Measurements from ENCODE around the gene RMDN2. TPM values are rescaled to one million over a fixed set of nuclear protein-coding genes. Genes with fewer than 3 reads are reported as not detected.

RMDN2 gene
- total RNA-seq, 1 experiment from 2014 or later = 5.4 TPM

DNA sequence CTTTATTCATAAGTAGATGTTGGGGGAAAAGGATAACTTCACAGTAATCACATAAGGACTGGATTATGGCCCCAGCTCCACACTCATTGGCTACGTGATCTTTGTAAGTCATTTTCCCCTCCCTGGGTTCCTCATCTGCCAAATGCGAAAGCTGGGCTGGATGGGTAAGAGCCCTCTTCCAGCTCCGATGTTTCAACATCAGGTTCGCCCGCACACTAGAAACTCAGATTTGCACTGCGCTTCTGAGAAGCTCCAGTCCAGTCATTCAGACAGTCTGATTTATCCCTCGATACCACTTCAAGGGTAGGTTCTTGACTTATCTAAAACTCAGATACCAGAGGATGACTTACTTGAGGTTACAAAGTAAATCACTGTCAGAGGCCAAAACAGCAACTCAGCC, 31.0 kb upstream of the RMDN2 start:
- no peak overlapping the region for H3K4me3 ChIP-seq
- H3K9me3 ChIP-seq = no peaks in the 10 kb centered on the region
- DNase-seq = no peak
- no peaks in the 10 kb centered on the region for H3K27me3 ChIP-seq
- H3K36me3 ChIP-seq = no peaks in the 10 kb centered on the region

DNA sequence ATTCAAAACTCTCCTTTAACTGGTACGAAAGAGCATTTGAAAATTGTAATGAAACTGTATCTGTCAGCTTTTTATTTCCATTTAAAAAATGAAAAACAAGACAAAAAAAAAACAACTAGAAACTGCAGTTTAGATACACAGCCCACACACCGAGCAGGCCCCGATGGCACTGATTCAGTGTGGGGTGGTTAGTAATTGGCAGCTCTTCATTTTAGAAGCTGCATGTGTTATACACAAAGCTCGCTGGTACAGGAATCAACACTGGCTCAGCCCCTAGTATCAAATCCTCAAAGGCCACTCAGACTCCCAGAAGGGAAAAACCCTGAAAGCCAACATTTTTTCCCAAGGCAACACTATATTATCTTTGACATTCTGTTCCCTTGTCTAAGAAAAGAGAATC, 30.5 kb upstream of the RMDN2 start:
- Histone ChIP-seq H3K36me3 (no peaks in the 10 kb centered on the region), H3K9me3 (no peaks in the 10 kb centered on the region), H3K4me3 (no peak overlapping the region), H3K27me3 (no peaks in the 10 kb centered on the region)
- DNase-seq = peak; percentile 59

DNA sequence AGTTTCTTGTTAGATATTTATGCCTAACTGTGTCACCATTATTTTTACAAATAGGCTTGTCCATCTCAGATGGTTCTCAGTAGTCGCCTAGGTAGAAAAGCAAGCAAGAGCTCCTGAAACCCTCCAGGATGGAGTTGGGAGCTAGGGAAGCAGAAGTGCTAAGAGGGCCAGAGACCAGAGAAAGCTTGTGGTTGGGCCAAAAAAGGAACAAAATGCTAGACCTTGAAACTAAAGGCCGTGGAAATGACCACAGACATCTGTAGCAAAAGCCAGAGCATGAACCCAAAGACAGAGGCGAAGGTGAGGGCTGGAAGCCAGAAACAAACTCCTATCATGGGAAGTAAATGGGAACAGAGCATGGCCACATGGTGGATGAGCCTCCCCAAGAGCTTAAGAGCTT, 29.9 kb upstream of the RMDN2 start:
- H3K36me3 ChIP-seq = no peaks in the 10 kb centered on the region
- DNase-seq = no peak
- no peaks in the 10 kb centered on the region for H3K9me3 ChIP-seq
- no peak overlapping the region for H3K4me3 ChIP-seq
- H3K27me3 ChIP-seq = no peaks in the 10 kb centered on the region

DNA sequence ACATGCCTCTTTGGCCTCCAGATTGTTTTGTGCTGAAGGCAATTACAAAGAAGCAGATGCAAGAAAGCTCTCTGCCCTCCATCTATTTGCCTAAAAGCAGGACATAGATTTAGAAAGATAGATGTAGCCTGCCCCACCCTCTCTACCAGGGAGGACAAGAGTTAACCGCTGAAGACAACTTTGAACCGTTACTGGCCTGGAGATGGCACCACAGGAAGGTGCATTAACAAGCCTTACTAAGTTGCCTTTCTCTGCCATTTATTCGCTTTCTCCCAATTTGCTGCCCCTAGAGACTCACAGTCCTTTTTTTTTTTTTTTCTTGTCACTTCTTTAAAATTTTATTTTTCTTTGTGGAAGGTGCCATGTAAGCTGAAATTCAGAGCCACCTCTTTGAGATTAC, 28.8 kb upstream of the RMDN2 start:
- H3K4me3 ChIP-seq = no peak overlapping the region
- no peaks in the 10 kb centered on the region for H3K36me3 ChIP-seq
- no peaks in the 10 kb centered on the region for H3K9me3 ChIP-seq
- H3K27me3 ChIP-seq = no peaks in the 10 kb centered on the region
- no peak for DNase-seq

DNA sequence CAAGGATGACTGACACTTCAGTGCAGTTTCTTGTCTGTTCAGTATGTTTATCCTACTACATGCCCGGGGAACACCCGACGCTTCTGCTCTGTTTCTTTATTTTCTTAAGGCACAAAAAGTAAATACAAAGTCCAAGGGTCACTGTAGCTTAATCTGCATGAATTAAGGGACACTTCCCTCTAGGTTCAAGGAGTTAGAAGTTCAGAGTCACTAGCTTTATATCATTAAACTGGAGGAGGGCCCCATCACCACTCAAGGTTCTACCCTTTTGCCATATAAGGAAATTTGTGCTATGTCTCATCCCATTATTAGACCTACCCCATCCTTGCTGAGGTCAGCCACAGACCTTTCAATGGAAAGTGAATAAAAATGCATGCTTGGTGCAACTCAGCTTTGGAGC, 27.6 kb upstream of the RMDN2 start:
- Histone ChIP-seq H3K9me3 (no peaks in the 10 kb centered on the region), H3K4me3 (no peak overlapping the region), H3K36me3 (no peaks in the 10 kb centered on the region), H3K27me3 (no peaks in the 10 kb centered on the region)
- DNase-seq = no peak

DNA sequence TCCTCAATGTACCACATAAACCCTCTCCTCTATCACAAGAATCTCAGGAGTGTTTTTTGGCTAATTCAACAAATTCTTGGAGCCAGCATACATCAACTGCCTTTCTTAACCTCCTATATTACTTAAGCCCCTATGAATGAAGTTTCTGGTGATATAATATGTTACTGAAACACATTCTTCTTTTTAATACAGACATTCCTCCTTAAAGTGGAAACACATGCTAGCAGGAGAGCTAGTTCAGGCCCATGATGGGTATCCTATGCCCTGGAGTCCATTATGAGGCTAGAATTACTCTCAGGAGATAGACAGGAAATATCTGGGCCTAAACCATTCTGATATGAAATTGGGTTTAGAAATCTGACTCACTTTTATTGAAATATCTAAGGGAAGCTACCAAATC, 26.6 kb upstream of the RMDN2 start:
- no peak overlapping the region for H3K4me3 ChIP-seq
- no peaks in the 10 kb centered on the region for H3K36me3 ChIP-seq
- no peaks in the 10 kb centered on the region for H3K9me3 ChIP-seq
- DNase-seq = no peak
- H3K27me3 ChIP-seq = no peaks in the 10 kb centered on the region

DNA sequence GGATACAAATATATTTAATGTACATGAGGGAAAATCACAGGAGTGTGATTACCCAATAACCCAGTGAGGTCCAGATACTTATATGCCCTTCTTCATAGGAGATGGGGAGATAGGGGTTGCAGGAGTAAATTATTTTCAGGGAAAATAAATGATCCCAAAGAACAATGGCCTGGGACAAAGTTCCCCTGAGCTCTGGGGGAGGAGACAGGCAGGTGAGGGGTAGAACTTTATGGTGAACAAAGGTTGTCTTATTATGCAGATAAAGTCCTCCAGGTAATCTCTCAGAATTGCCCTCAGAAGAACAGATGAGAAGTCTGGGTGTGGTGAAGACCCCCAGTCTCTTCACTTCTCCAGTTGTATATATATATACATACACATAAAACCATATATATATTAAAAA, 22.1 kb upstream of the RMDN2 start:
- H3K27me3 ChIP-seq = no peaks in the 10 kb centered on the region; the same call in 1 of the 2 replicates
- no peaks in the 10 kb centered on the region for H3K36me3 ChIP-seq
- no peak for DNase-seq
- no peaks in the 10 kb centered on the region for H3K9me3 ChIP-seq
- H3K4me3 ChIP-seq = no peak overlapping the region

DNA sequence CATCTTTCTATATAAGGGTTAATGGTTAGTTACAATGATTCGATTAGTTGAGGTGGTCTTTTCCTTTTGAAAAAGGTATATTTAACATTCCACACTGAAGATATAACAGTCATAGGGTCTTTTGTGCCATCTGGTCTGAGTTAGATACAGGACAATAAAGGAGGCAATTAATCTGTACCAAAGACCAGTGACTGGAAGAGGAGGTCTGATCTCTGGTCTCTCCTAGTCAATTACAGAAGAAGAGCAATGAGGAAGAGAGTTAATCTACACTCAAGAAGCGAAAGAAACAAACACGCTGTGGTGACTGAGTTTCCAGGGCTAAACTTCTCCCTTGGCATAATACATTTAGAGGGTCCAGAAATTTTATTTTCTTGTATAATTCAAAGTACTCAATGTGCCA, 20.7 kb upstream of the RMDN2 start:
- no peak overlapping the region for H3K4me3 ChIP-seq
- DNase-seq = no peak
- no peaks in the 10 kb centered on the region for H3K36me3 ChIP-seq
- no peaks in the 10 kb centered on the region; the same call in 1 of the 2 replicates for H3K27me3 ChIP-seq
- H3K9me3 ChIP-seq = no peaks in the 10 kb centered on the region

DNA sequence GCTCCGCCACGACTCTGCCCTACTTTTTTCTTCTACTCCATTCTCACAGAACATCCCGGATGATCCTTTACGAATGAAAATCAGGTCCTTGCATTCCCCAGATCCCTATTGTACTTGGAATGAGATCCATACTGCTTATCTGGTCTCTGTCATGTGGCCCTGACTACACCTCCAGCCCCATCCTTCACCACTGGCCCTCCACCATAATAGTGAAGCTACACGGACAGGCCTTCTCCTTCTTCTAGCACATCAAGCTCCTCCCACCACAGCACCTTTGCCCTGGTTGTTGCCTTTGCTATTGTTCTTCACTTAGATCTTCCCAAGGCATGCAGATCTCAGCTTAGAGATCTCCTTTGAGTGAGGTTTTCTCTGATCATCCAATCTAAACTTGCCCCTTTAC, 20.1 kb upstream of the RMDN2 start:
- Histone ChIP-seq H3K27me3 (no peaks in the 10 kb centered on the region; the same call in 1 of the 2 replicates), H3K9me3 (no peaks in the 10 kb centered on the region), H3K36me3 (no peaks in the 10 kb centered on the region), H3K4me3 (no peak overlapping the region)
- DNase-seq = no peak

DNA sequence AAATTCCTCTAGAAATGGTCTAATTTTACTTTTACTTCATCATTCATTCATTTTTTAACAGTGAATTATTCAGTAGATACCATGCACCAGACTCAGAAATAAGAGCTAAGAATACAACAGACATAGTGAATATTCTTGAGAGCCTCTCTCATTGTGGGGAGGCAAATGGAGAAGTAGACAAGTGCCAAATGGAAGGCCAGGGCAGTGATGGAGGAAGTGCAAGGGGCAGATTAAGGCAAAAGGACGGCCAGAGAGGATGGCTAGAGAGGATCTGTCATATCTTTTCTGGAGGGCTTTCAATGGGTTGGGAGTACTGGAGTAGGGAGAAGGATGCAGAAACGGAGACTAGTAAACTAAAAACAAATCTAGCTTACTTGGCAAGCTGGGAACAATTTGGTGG, 19.0 kb upstream of the RMDN2 start:
- no peak overlapping the region for H3K4me3 ChIP-seq

DNA sequence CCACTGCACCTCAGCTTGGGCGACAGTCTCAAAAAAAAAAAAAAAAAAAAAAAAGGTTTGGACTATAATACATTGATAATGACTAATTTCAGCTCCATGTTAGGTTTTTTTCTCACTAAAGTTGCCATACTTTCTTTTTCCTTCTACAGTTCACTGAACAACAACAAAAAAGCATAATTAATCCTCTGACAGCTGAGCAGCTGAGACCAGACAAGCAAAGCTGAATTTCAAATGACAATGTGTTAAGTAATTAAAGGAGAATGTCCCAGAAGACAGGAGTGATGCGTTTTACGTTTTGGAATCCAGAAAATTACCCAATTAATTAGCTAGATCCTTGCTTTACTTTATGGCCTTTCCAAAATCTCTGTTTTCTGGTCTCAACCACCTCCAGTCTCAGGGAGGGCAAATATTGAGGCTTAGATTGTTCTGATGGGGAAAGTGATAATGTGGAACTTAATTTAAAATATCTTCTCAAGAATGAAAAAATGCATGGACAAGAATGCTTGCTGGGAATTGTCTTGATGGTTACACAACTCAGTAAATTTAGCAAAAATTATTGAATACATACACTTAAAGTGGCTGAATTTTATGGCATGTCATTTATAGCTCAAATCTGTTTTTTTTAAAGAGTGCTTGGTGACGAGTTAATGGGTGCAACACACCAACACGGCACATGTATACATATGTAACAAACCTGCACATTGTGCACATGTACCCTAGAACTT, 17.4 kb upstream of the RMDN2 start:
- Histone ChIP-seq H3K9me3 (no peaks in the 10 kb centered on the region), H3K27me3 (no peaks in the 10 kb centered on the region; the same call in 1 of the 2 replicates), H3K36me3 (no peaks in the 10 kb centered on the region), H3K4me3 (no peak overlapping the region)
- no peak for DNase-seq

More for the DNA sequence above, 19.0 kb upstream of the RMDN2 start:
- Histone ChIP-seq H3K36me3 (no peaks in the 10 kb centered on the region), H3K9me3 (no peaks in the 10 kb centered on the region), H3K27me3 (no peaks in the 10 kb centered on the region; the same call in 1 of the 2 replicates)
- no peak for DNase-seq

DNA sequence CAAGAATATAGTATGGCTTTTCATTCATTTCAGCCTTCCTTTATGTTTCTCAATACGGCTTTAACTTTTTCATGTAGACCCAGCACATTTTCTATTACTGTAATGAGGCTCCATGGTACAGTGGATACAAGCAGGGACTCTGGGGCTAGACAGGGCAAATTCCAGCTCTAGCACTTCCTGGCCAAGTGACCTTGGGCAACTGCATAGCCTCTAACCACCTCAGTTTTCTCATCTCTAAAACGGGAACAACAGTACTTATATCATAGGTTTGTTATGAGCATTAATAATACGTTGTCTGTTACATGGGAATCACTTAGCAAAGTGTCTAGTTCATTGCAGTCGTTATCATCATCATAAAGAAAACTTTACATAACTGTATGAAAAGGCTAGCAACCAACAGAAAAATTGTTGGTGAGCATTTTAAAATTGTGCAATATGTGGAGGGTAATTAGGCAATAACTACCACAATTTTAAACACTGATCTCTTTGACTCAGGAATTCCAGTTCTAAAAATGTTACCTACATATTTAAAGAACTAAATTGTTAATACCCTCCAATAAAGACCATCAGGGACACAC, 13.7 kb upstream of the RMDN2 start:
- no peak for DNase-seq
- H3K9me3 ChIP-seq = no peaks in the 10 kb centered on the region
- H3K27me3 ChIP-seq = no peaks in the 10 kb centered on the region; the same call in 1 of the 2 replicates
- H3K36me3 ChIP-seq = no peaks in the 10 kb centered on the region
- H3K4me3 ChIP-seq = no peak overlapping the region

DNA sequence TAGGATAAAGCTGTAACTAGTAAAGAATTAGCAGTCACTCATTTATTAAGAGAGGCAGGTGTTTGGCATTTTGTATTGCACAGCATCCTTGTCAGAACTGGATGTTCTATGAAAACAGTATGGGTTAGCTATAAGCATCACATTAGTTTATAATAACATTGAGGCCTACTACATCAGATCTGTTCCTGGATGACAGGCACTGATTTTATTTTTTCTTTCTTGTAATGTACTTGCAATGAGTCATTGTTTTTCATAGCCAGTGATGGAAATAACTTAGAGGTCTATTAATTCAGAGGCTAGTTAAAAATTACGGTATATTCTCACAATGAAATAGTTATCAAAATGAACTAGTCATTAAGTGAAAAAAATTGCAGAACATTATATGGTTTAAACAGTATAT, 13.0 kb upstream of the RMDN2 start:
- H3K36me3 ChIP-seq = no peaks in the 10 kb centered on the region
- H3K4me3 ChIP-seq = no peak overlapping the region
- no peaks in the 10 kb centered on the region for H3K27me3 ChIP-seq
- no peak for DNase-seq
- H3K9me3 ChIP-seq = no peaks in the 10 kb centered on the region

DNA sequence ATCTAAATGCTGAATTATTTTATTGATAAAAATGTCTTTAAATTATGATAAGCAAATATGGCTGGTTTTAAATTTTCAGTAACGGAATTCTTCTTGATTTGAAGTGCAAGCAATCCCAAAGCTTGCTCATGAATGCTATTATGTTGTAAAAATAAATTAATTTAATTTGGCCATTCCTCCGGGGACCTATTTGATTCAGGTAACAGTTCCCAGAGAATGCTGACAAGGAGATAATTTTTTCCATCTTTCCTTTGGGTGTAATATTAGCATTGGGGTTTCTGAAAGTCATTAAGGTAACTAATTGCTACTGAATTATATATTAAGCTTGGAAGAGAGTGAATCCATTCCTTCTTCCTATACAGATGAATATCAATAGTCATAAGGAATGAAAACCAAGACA, 12.5 kb upstream of the RMDN2 start:
- no peaks in the 10 kb centered on the region for H3K27me3 ChIP-seq
- no peaks in the 10 kb centered on the region for H3K36me3 ChIP-seq
- DNase-seq = no peak
- no peak overlapping the region for H3K4me3 ChIP-seq
- no peaks in the 10 kb centered on the region for H3K9me3 ChIP-seq

DNA sequence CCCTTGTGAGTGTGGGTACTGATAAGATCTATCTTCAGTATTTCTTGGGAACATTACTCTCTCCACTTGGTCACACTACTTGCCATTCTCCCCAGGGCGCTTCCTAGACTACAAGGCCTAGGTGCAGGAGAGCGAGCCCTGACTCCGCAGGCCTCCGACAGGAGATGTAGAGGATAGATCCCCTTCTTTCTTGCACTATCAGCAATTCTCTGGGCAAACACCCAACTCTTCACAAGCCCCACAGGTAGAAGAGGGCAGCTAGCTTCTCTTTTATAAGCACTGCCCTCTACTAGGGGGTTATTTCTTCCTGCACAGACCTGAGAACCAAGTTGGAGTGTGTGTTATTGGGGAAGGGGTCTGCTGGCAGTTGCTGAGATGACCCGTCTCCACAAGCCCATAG, 10.7 kb upstream of the RMDN2 start:
- H3K27me3 ChIP-seq = no peaks in the 10 kb centered on the region; the same call in 1 of the 2 replicates
- DNase-seq = no peak

DNA sequence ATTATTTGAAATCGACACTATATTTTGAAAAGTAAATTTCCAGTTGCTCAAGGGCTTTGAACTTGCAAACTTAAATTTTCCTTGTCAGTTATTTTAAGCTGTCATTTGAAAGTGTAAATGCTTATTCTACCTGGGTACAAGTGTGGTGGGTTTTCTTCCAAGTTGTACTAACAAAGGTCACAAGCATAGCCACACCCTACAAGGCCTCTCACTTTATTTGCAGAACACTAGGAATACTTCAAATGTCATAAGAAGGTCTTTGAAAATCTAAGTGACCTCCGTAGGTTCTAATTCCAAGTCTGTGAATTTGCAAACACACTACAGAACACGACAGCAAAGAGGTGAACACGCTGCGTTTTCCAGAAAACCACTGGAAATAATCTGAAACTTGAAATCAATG, 9.3 kb upstream of the RMDN2 start:
- DNase-seq = no peak
- Histone ChIP-seq H3K9me3 (no peaks in the 10 kb centered on the region), H3K27me3 (peaks cover 7% of the 10 kb centered on the region; the same call in 1 of the 2 replicates), H3K4me3 (no peak overlapping the region), H3K36me3 (no peaks in the 10 kb centered on the region)

More for the DNA sequence above, 10.7 kb upstream of the RMDN2 start:
- Histone ChIP-seq H3K9me3 (no peaks in the 10 kb centered on the region), H3K36me3 (no peaks in the 10 kb centered on the region), H3K4me3 (no peak overlapping the region)

DNA sequence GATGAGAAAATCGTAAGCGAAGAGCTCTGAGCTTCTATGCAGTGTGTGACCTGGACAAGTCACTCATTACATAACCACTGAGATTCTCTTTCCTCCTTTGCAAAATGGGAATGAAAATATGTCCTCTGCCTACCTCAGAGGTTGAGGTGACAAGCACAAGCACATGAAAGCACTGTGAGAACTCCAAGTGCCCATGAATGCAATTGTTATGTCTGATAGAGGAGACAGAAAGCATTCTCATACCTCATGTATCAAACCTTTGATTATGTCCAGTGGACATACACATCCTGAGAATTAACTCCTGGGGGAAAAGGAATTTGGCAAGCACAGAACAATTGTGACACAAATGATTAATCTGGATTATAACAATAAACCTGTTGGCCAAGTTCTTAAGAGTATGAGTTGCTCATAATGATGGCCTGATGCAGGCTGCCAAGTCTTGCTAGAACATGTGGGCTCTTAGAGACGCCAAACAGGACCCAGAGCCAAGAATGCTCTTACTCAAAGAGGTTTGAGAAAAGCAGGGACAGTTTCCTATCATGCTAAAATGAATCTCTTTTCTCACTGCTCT, 8.5 kb upstream of the RMDN2 start:
- Histone ChIP-seq H3K4me3 (no peak overlapping the region), H3K36me3 (no peaks in the 10 kb centered on the region), H3K9me3 (no peaks in the 10 kb centered on the region), H3K27me3 (peaks cover 9% of the 10 kb centered on the region; the same call in 1 of the 2 replicates)
- DNase-seq = peak; percentile 89
